Naive thymus-derived CD4-positive, alpha-beta T cell (primary cell): ENCODE data around the gene AKAP13. TPM values are rescaled to one million over a fixed set of nuclear protein-coding genes. Genes with fewer than 3 reads are reported as not detected.

ENCODE experiments used
- ATAC-seq: fragments of 150-1000 bp; cut with Tn5 transposase; 2 replicates; pipeline ENCODE4 v1.10.0; 2021; ENCODE audit warnings: mild to moderate bottlenecking, moderate library complexity
- CTCF ChIA-PET: fragments of 350-600 bp; sonication (Branson Sonifier 250); formaldehyde crosslinking; loops from one replicate; lab custom pipeline; 2021; ENCODE audit warnings: antibody characterized with exemption; lab: Charles Lee
- POLR2A ChIA-PET: fragments of 350-600 bp; sonication (Branson Sonifier 250); formaldehyde crosslinking; loops from one replicate; lab custom pipeline; 2021; ENCODE audit warnings: antibody characterized with exemption, inconsistent platforms; lab: Charles Lee
- DNase-seq, 9 donors: peaks; one replicate each; pipeline versions ENCODE4 v3.0.0 to v3.0.0-alpha.2; 2020 to 2022; ENCODE audit warnings: mixed read lengths in 1 of 9
- H3K27ac ChIP-seq: one replicate; pipeline ENCODE4 v1.7.0; 2013; ENCODE audit warnings: mild to moderate bottlenecking, low read depth, low read length, moderate library complexity
- H3K27me3 ChIP-seq, 2 donors: one replicate each; pipeline ENCODE4 v1.7.0; 2013; ENCODE audit warnings: low read length in 2 of 2, mild to moderate bottlenecking in 2 of 2, moderate library complexity in 2 of 2; ENCODE audit not compliant: control insufficient read depth in 2 of 2, insufficient read depth in 2 of 2
- H3K36me3 ChIP-seq, 3 experiments: 1 replicate in 2 of 3; 2 replicates in 1 of 3; pipeline ENCODE4 v1.7.0; 2013; ENCODE audit warnings: low read length in 3 of 3, mild to moderate bottlenecking in 3 of 3, moderate library complexity in 1 of 3; ENCODE audit not compliant: insufficient read depth in 3 of 3, control insufficient read depth in 2 of 3
- H3K4me1 ChIP-seq, 2 donors: one replicate each; pipeline ENCODE4 v1.7.0; 2013; ENCODE audit warnings: low read length in 2 of 2, mild to moderate bottlenecking in 2 of 2, moderate library complexity in 1 of 2; ENCODE audit not compliant: control insufficient read depth in 2 of 2, insufficient read depth in 2 of 2
- H3K4me3 ChIP-seq: 2 replicates; pipeline ENCODE4 v1.7.0; 2013; ENCODE audit warnings: mild to moderate bottlenecking, low read length
- H3K9me3 ChIP-seq, 3 experiments: 1 replicate in 2 of 3; 2 replicates in 1 of 3; pipeline ENCODE4 v1.7.0; 2013; ENCODE audit warnings: low read length in 3 of 3; ENCODE audit not compliant: control insufficient read depth in 2 of 3
- H3K27ac Mint-ChIP-seq, 9 donors: one replicate each; pipeline ENCODE4 v1.8.0; 2020 to 2022; ENCODE audit warnings: mixed read lengths in 9 of 9, mild to moderate bottlenecking in 8 of 9, moderate library complexity in 5 of 9, inconsistent platforms in 2 of 9
- H3K27me3 Mint-ChIP-seq, 5 donors: one replicate each; pipeline ENCODE4 v1.8.0; 2021 to 2022; ENCODE audit warnings: mixed read lengths in 5 of 5, mild to moderate bottlenecking in 1 of 5
- H3K36me3 Mint-ChIP-seq, 5 donors: one replicate each; pipeline ENCODE4 v1.8.0; 2020 to 2022; ENCODE audit warnings: mixed read lengths in 5 of 5, mild to moderate bottlenecking in 3 of 5, inconsistent platforms in 1 of 5
- H3K4me1 Mint-ChIP-seq, 7 donors: one replicate each; pipeline ENCODE4 v1.8.0; 2020 to 2022; ENCODE audit warnings: mixed read lengths in 7 of 7, mild to moderate bottlenecking in 3 of 7, inconsistent platforms in 1 of 7
- H3K4me3 Mint-ChIP-seq, 10 donors: one replicate each; pipeline ENCODE4 v1.8.0; 2020 to 2022; ENCODE audit warnings: mild to moderate bottlenecking in 10 of 10, mixed read lengths in 10 of 10, moderate library complexity in 6 of 10, inconsistent platforms in 2 of 10
- H3K9me3 Mint-ChIP-seq, 11 donors: one replicate each; pipeline ENCODE4 v1.8.0; 2020 to 2022; ENCODE audit warnings: mixed read lengths in 11 of 11, mild to moderate bottlenecking in 4 of 11, inconsistent platforms in 1 of 11, moderate library complexity in 1 of 11
- intact Hi-C, 2 donors: fragments of 100-400 bp; cut with micrococcal nuclease; formaldehyde crosslinking; loops; one replicate each; pipeline ENCODE4 v1.15.1; 2023
- polyA plus RNA-seq, 2 donors: library from polyadenylated mRNA; unstranded; fragments of 300-500 nt; fragmentation: Illumina TruSeq; gene quantifications; one replicate each; pipeline ENCODE4 v1.2.3, GENCODE V29; 2021
- total RNA-seq, 6 experiments: library from RNA in 5 of 6; stranded (reverse) in 5 of 6; gene quantifications; 1 replicate in 5 of 6; 2 replicates in 1 of 6; pipeline ENCODE4 v1.2.3 and lab custom pipeline; 2021 to 2026

Gene AKAP13
- total and polyA plus RNA-seq, 7 experiments from 2014 or later = 108 to 400 (median 231) TPM

DNA sequence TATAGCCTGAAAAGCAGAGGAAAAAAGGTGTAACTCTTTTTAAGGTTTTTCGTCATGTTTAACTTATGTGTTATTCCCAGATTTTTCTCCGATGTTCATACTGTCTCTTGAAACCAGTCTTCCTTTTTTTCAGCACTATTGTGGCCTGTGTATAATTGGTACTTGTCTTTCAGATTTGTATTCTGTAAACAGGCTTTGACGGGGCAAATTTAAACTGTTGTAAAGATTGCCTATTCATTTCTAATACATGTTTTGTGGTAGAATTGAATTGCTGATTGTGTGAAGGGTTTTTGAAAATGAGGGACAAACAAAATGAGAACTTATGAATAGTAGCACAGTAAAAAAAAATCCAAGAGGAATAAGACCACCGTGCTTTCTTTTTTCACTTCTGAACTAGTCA lies 33.6 kb downstream of the AKAP13 start:
- CTCF ChIA-PET = interaction anchor here (0.8 to 5.9 kb wide), 13 partner anchors 10 to 668 kb away, joined by 3 to 60 read pairs (median 5); partner anchors contain the start of gene AKAP13
- ATAC-seq (no peak), DNase-seq (no peak)
- Mint-ChIP-seq H3K27ac (peak overlapping the region; percentile 34 to 90 (median 85)), H3K27me3 (no peaks in the 10 kb centered on the region), H3K9me3 (no peaks in the 10 kb centered on the region), H3K4me3 (peak overlapping the region in 6 of 10 donors; percentile 30 to 81 (median 55)), H3K36me3 (peaks cover 4 to 23% (median 7%) of the 10 kb centered on the region in 5 donors), H3K4me1 (peaks cover 31 to 76% (median 64%) of the 10 kb centered on the region in 7 donors)
- intact Hi-C loops = loop anchor here (1.0 to 5.0 kb wide), 3 partner anchors 68 to 118 kb away; no protein-coding TSS in a partner anchor
- POLR2A ChIA-PET = interaction anchor here (0.6 to 3.1 kb wide), 7 partner anchors 10 to 117 kb away, joined by 4 to 23 read pairs (median 4); partner anchors contain the start of gene AKAP13
- no peaks in the 10 kb centered on the region for H3K9me3 ChIP-seq
- no peaks in the 10 kb centered on the region for H3K36me3 ChIP-seq
- no peak overlapping the region for H3K4me3 ChIP-seq
- H3K27ac ChIP-seq = peak overlapping the region; percentile 38
- H3K27me3 ChIP-seq = no peaks in the 10 kb centered on the region
- peaks cover 18 to 22% of the 10 kb centered on the region in 2 donors for H3K4me1 ChIP-seq

- intact Hi-C loops = loop anchor here (1.0 to 5.0 kb wide), 3 partner anchors 68 to 118 kb away; no protein-coding TSS in a partner anchor
- POLR2A ChIA-PET = interaction anchor here (1.0 to 3.1 kb wide), 4 partner anchors 35 to 118 kb away, joined by 4 to 23 read pairs (median 9); partner anchors contain the start of gene AKAP13
- no peak overlapping the region for H3K27ac ChIP-seq
These were observed 34.1 kb downstream of the AKAP13 start for GRCh38 chr15:85414495-85414894.

GRCh38 chr15:85414991-85415390 lies 34.6 kb downstream of the AKAP13 start:
- Histone ChIP-seq H3K9me3 (no peaks in the 10 kb centered on the region), H3K4me3 (no peak overlapping the region), H3K36me3 (no peaks in the 10 kb centered on the region), H3K27ac (no peak overlapping the region), H3K27me3 (no peaks in the 10 kb centered on the region), H3K4me1 (peaks cover 18 to 22% of the 10 kb centered on the region in 2 donors)
- Mint-ChIP-seq H3K4me1 (peaks cover 33 to 82% (median 70%) of the 10 kb centered on the region in 7 donors), H3K4me3 (no peak overlapping the region), H3K36me3 (peaks cover 6 to 24% (median 11%) of the 10 kb centered on the region in 5 donors), H3K27me3 (no peaks in the 10 kb centered on the region), H3K27ac (peak overlapping the region; percentile 34 to 90 (median 85)), H3K9me3 (no peaks in the 10 kb centered on the region)
- CTCF ChIA-PET = interaction anchor here (0.6 to 5.9 kb wide), 14 partner anchors 11 to 125 kb away, joined by 3 to 60 read pairs (median 6); partner anchors contain the start of gene AKAP13
- POLR2A ChIA-PET = interaction anchor here (3.1 kb wide), 1 partner anchor 35 kb away, joined by 23 read pairs; the partner anchor contains the start of gene AKAP13
- DNase-seq (no peak), ATAC-seq (no peak)
- intact Hi-C loops = loop anchor here (1.0 to 5.0 kb wide), 4 partner anchors 67 to 119 kb away; no protein-coding TSS in a partner anchor

More at GRCh38 chr15:85414495-85414894, 34.1 kb downstream of the AKAP13 start:
- CTCF ChIA-PET = interaction anchor here (0.8 to 5.9 kb wide), 13 partner anchors 10 to 668 kb away, joined by 3 to 60 read pairs (median 5); partner anchors contain the start of gene AKAP13
- Mint-ChIP-seq H3K36me3 (peaks cover 6 to 23% (median 11%) of the 10 kb centered on the region in 5 donors), H3K9me3 (no peaks in the 10 kb centered on the region), H3K4me3 (peak overlapping the region in 6 of 10 donors; percentile 6 to 81 (median 40)), H3K27ac (peak overlapping the region; percentile 34 to 90 (median 85)), H3K4me1 (peaks cover 32 to 81% (median 69%) of the 10 kb centered on the region in 7 donors), H3K27me3 (no peaks in the 10 kb centered on the region)
- DNase-seq (peak in 6 of 9 donors; percentile 21 to 49 (median 36)), ATAC-seq (peak; percentile 46)
- Histone ChIP-seq H3K27me3 (no peaks in the 10 kb centered on the region), H3K9me3 (no peaks in the 10 kb centered on the region), H3K4me1 (peaks cover 18 to 22% of the 10 kb centered on the region in 2 donors), H3K4me3 (no peak overlapping the region), H3K36me3 (no peaks in the 10 kb centered on the region)

- CTCF ChIA-PET = interaction anchor here (0.6 to 5.9 kb wide), 8 partner anchors 11 to 126 kb away, joined by 3 to 60 read pairs (median 10); partner anchors contain the start of gene AKAP13
- Mint-ChIP-seq H3K27me3 (no peaks in the 10 kb centered on the region), H3K4me1 (peaks cover 35 to 81% (median 70%) of the 10 kb centered on the region in 7 donors), H3K9me3 (no peaks in the 10 kb centered on the region), H3K4me3 (peak overlapping the region in 1 of 10 donors; percentile 3), H3K27ac (peak overlapping the region in 1 of 9 donors; percentile 52), H3K36me3 (peaks cover 0 to 16% (median 11%) of the 10 kb centered on the region in 5 donors)
- H3K9me3 ChIP-seq = no peaks in the 10 kb centered on the region
- no peak overlapping the region for H3K4me3 ChIP-seq
- intact Hi-C loops = loop anchor here in 1 of 2 donors (5.0 kb wide), 1 partner anchor 87 kb away; no protein-coding TSS in a partner anchor
- POLR2A ChIA-PET = interaction anchor here (0.8 kb wide), 1 partner anchor 12 kb away, joined by 3 read pairs; no protein-coding TSS in a partner anchor
- H3K36me3 ChIP-seq = no peaks in the 10 kb centered on the region
- DNase-seq = no peak
- no peaks in the 10 kb centered on the region for H3K27me3 ChIP-seq
- ATAC-seq = no peak
- H3K4me1 ChIP-seq = peaks cover 18% of the 10 kb centered on the region in 2 donors
- H3K27ac ChIP-seq = no peak overlapping the region
These were observed 35.4 kb downstream of the AKAP13 start for GRCh38 chr15:85415783-85416182.

- peaks cover 48 to 82% (median 76%) of the 10 kb centered on the region in 7 donors for H3K4me1 Mint-ChIP-seq
- H3K9me3 Mint-ChIP-seq = no peaks in the 10 kb centered on the region
- intact Hi-C loops = loop anchor here in 1 of 2 donors (5.0 kb wide), 1 partner anchor 85 kb away; no protein-coding TSS in a partner anchor
- H3K4me1 ChIP-seq = peaks cover 25 to 26% of the 10 kb centered on the region in 2 donors
- no peaks in the 10 kb centered on the region for H3K9me3 ChIP-seq
- ChIA-PET CTCF (interaction anchor here (0.6 to 5.9 kb wide), 5 partner anchors 8 to 127 kb away, joined by 3 to 60 read pairs (median 4); no protein-coding TSS in a partner anchor), POLR2A (interaction anchor here (0.8 to 1.1 kb wide), 2 partner anchors 43 to 121 kb away, joined by 3 to 4 read pairs; no protein-coding TSS in a partner anchor)
- no peak for ATAC-seq
- peaks cover 0 to 15% (median 7%) of the 10 kb centered on the region in 5 donors for H3K36me3 Mint-ChIP-seq
- peak overlapping the region in 1 of 9 donors; percentile 23 for H3K27ac Mint-ChIP-seq
- H3K4me3 ChIP-seq = no peak overlapping the region
- no peak for DNase-seq
- H3K27ac ChIP-seq = no peak overlapping the region
- H3K27me3 Mint-ChIP-seq = no peaks in the 10 kb centered on the region
- H3K4me3 Mint-ChIP-seq = no peak overlapping the region
- H3K27me3 ChIP-seq = no peaks in the 10 kb centered on the region
- no peaks in the 10 kb centered on the region for H3K36me3 ChIP-seq
These were observed 36.9 kb downstream of the AKAP13 start for GRCh38 chr15:85417276-85417675.

GRCh38 chr15:85419161-85419560 lies 38.8 kb downstream of the AKAP13 start:
- no peaks in the 10 kb centered on the region for H3K36me3 ChIP-seq
- no peaks in the 10 kb centered on the region for H3K27me3 ChIP-seq
- H3K4me3 ChIP-seq = no peak overlapping the region
- Mint-ChIP-seq H3K4me1 (peaks cover 43 to 84% (median 77%) of the 10 kb centered on the region in 7 donors), H3K4me3 (peak overlapping the region in 3 of 10 donors; percentile 11 to 41 (median 14)), H3K9me3 (no peaks in the 10 kb centered on the region), H3K36me3 (peaks cover 0 to 15% (median 7%) of the 10 kb centered on the region in 5 donors), H3K27ac (peak overlapping the region in 1 of 9 donors; percentile 4), H3K27me3 (no peaks in the 10 kb centered on the region)
- ATAC-seq (no peak), DNase-seq (no peak)
- no peak overlapping the region for H3K27ac ChIP-seq
- H3K9me3 ChIP-seq = no peaks in the 10 kb centered on the region
- CTCF ChIA-PET = interaction anchor here (0.9 to 1.2 kb wide), 2 partner anchors 123 to 125 kb away, joined by 4 to 6 read pairs; no protein-coding TSS in a partner anchor
- intact Hi-C loops = loop anchor here in 1 of 2 donors (5.0 kb wide), 1 partner anchor 83 kb away; no protein-coding TSS in a partner anchor
- peaks cover 10 to 18% of the 10 kb centered on the region in 2 donors for H3K4me1 ChIP-seq
- POLR2A ChIA-PET = no interaction called here
